Endothelial cell (in vitro differentiated cells): ENCODE results near the gene PRXL2A. TPM values are rescaled to one million over a fixed set of nuclear protein-coding genes. Genes with fewer than 3 reads are reported as not detected.
A peak's percentile ranks its signal among the peaks of the same experiment; 100 is the strongest.

Experiments used
- DNase-seq: peaks from one replicate; pipeline ENCODE4 v3.0.0; 2021; ENCODE audit warnings: low spot score
- H3K27ac Mint-ChIP-seq: one replicate; pipeline ENCODE4 v1.8.0; 2021; ENCODE audit warnings: mixed read lengths, inconsistent platforms; ENCODE audit not compliant: unreplicated experiment
- H3K27me3 Mint-ChIP-seq: one replicate; pipeline ENCODE4 v1.8.0; 2021; ENCODE audit warnings: mild to moderate bottlenecking, moderate library complexity, mixed read lengths, inconsistent platforms; ENCODE audit not compliant: unreplicated experiment
- H3K36me3 Mint-ChIP-seq: one replicate; pipeline ENCODE4 v1.8.0; 2021; ENCODE audit warnings: mild to moderate bottlenecking, low read depth, mixed read lengths, inconsistent platforms; ENCODE audit not compliant: unreplicated experiment
- H3K4me1 Mint-ChIP-seq: one replicate; pipeline ENCODE4 v1.8.0; 2021; ENCODE audit warnings: mild to moderate bottlenecking, mixed read lengths, inconsistent platforms; ENCODE audit not compliant: unreplicated experiment
- H3K4me3 Mint-ChIP-seq: one replicate; pipeline ENCODE4 v1.8.0; 2021; ENCODE audit warnings: mild to moderate bottlenecking, mixed read lengths, inconsistent platforms; ENCODE audit not compliant: unreplicated experiment
- H3K9me3 Mint-ChIP-seq: one replicate; pipeline ENCODE4 v1.8.0; 2021; ENCODE audit warnings: mixed read lengths, inconsistent platforms; ENCODE audit not compliant: unreplicated experiment
- total RNA-seq: library from RNA; stranded (reverse); fragmentation: NEBNext Ultra II Directional; extraction: Animal tissue kit (Norgen Biotek cat#: 25700); gene quantifications from one replicate; pipeline ENCODE4 v1.2.1, GENCODE V29; 2021; ENCODE audit not compliant: unreplicated experiment
- TF ChIP-seq, protein P1 (sequence below): fragments of 200-600 bp; sonication (generic); IDR thresholded peaks from one replicate; pipeline ENCODE4 v1.5.0; 2021; ENCODE audit warnings: antibody characterized with exemption; ENCODE audit not compliant: unreplicated experiment

PRXL2A gene
- total RNA-seq, 1 donor from 2014 or later, result 147 TPM

DNA sequence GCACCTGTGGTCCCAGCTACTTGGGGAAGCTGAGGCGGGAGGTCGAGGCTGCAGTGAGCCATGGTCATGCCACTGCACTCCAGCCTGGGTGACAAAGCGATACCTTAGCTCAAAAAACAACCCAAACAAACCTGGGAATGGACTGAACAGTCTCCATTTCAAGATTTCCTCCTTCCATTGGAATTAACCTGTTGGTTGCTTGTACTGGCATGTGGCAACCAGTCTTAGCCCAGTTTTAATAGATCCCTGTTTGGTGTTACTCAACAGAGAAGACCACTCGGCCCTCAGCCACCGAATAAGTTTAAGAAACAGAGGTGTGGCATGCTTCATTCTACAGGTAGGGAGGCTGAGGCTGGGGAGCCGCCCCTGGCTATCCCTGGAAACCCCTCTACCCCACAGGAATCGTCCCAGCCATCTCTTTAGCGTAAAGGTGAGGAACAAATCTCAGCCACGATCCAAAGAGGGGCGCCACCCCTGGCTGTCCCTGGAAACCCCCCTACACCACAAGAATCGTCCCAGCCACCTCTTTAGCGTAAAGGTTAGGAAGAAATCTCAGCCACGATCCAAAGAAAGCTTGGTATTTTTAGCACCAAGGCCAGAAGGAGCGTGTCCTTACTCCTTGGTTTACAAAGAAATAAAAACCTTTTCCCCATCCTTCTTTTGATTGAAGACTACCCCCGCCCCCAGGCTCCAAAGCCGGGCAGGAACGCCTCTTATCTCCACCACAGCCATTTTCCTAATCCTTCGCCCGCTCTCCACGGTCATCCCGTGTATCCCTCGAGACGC, 44.9 kb downstream of the PRXL2A start:
- peaks cover 33% of the 10 kb centered on the region for H3K4me1 Mint-ChIP-seq
- H3K27me3 Mint-ChIP-seq, result peaks cover 16% of the 10 kb centered on the region
- H3K4me3 Mint-ChIP-seq, result peak overlapping the region; percentile 93
- peaks cover 6% of the 10 kb centered on the region for H3K36me3 Mint-ChIP-seq
- DNase-seq, result no peak
- H3K9me3 Mint-ChIP-seq, result no peaks in the 10 kb centered on the region
- H3K27ac Mint-ChIP-seq, result peak overlapping the region; percentile 82
- TF ChIP-seq, protein P1, sequence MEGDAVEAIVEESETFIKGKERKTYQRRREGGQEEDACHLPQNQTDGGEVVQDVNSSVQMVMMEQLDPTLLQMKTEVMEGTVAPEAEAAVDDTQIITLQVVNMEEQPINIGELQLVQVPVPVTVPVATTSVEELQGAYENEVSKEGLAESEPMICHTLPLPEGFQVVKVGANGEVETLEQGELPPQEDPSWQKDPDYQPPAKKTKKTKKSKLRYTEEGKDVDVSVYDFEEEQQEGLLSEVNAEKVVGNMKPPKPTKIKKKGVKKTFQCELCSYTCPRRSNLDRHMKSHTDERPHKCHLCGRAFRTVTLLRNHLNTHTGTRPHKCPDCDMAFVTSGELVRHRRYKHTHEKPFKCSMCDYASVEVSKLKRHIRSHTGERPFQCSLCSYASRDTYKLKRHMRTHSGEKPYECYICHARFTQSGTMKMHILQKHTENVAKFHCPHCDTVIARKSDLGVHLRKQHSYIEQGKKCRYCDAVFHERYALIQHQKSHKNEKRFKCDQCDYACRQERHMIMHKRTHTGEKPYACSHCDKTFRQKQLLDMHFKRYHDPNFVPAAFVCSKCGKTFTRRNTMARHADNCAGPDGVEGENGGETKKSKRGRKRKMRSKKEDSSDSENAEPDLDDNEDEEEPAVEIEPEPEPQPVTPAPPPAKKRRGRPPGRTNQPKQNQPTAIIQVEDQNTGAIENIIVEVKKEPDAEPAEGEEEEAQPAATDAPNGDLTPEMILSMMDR, result no peak

DNA sequence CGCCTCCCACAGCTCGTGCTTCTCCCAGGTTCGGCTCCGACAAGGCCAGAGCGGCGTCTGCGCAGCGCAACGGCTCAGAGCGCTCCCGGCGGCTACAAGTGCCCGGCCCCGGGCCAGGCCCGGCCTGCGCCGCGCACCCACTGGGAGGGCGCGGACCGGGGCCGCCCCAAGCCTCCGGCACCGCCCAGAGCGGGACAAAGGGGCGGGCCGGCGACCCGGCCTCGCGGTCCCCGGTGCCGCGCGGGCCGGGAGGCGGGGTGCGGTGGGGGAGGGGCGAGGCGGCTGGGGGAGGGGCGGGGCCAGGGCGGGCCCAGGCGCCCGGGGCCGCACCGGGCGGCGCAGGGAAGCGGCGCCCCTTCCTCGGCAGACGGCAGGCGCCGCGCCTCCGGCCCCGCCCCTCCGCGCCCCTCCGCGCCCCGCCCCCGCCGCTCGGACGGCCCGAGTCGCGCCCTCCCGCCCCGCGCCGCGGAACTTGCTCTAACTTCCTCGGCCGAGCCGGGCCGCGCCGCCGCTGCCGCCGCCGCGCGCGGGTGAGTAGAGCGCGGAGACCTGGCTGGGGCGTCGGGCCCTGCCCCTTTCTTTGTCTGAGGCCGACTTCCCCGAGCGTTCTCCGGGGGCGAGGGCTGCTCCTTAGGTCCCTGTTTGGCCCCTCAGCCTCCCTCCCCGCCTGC, 45.6 kb downstream of the PRXL2A start, which contains the start of gene TSPAN14:
Gene TSPAN14 (plus strand): TSS at position 469 of the 671 bp plus-strand sequence. CDS start 34,924 bp downstream, outside the sequence.
- Mint-ChIP-seq H3K36me3 (peaks cover 6% of the 10 kb centered on the region), H3K9me3 (no peaks in the 10 kb centered on the region), H3K27ac (peak within 1 kb of the TSS; percentile 91), H3K4me3 (peak within 1 kb of the TSS; percentile 99), H3K4me1 (peaks cover 39% of the 10 kb centered on the region), H3K27me3 (peaks cover 12% of the 10 kb centered on the region)
- TF ChIP-seq, protein P1, result no peak
- DNase-seq, result peak; percentile 81

DNA sequence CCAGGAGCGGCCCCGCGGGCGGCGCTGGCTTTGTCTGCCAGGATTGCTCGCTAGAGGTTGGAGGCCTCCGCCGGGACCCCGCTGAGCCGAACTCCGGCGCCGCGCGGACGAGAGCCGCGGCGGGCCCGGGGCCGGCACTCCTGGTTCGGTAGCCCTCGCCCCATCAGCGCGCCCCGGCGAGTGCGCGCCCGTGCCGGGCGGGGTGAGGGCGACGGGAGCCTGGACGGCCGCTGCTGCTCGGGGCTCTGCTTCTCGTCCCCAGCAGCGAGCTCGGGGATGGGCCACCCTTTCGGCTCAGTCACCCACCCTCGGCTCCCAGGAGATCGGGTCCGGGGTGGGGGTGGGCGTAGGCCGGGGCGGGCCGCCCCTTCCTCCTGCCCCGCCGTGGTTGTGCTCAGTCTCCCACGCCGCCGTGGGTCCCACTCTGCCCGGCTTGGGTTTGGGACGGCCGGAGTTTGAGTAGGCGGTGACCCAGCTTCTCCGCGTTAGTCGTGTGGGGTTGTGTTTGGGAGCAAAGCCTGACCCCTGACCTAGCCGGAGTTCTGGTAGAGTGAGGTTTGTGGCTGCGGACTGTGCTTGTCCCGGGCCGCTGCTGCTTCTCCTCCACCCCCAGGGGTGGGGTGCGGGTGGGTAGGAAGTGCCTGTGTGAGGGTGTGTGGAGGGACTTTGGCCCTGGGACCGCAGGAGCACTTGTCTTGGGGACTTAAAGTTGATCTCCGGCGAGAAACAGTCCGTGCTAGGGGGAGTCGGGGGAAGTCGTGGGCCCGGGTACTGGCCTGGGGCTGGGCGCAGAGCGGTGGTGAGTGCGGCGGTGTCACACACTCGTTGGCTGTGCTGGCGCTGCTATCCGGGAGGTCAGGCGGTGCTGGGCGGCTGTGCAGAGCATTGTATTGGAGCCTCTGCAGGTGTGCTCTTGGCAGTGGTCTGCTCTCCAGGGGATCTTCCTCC, 46.4 kb downstream of the PRXL2A start:
- peaks cover 15% of the 10 kb centered on the region for H3K27me3 Mint-ChIP-seq
- peaks cover 6% of the 10 kb centered on the region for H3K36me3 Mint-ChIP-seq
- no peaks in the 10 kb centered on the region for H3K9me3 Mint-ChIP-seq
- TF ChIP-seq, protein P1, result no peak
- peaks cover 40% of the 10 kb centered on the region for H3K4me1 Mint-ChIP-seq
- DNase-seq, result peak; percentile 44
- H3K4me3 Mint-ChIP-seq, result peak overlapping the region; percentile 99
- peak overlapping the region; percentile 91 for H3K27ac Mint-ChIP-seq

- TF ChIP-seq, protein P1, result no peak
- peaks cover 49% of the 10 kb centered on the region for H3K4me1 Mint-ChIP-seq
- peaks cover 23% of the 10 kb centered on the region for H3K27me3 Mint-ChIP-seq
- DNase-seq, result no peak
- peaks cover 6% of the 10 kb centered on the region for H3K36me3 Mint-ChIP-seq
- peak overlapping the region; percentile 91 for H3K27ac Mint-ChIP-seq
- H3K4me3 Mint-ChIP-seq, result peak overlapping the region; percentile 99
- H3K9me3 Mint-ChIP-seq, result no peaks in the 10 kb centered on the region
These were observed 47.4 kb downstream of the PRXL2A start for GRCh38 chr10:80455461-80456349.
